ENCODE data around the gene RNU6-9.

DNA sequence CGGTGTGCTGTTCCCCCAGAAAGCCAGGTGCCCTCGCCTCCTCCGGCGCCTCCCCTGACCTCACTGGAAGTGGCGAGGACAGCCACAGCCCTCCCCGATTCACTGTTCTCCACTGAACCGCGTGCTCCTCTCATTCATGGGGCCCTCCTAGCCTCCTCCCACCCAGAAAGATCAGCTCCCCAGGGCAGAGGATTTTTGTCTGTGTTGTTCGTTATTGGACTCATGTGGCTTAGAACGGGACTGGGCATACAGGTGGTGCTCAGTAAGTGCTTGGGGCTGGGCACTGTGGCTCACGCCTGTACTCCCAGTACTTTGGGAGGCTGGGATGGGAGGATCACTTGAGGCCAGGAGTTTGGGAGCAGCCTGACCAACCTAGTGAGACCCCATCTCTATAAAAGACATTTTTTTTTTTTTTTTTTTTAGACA lies 48.7 kb upstream of the RNU6-9 start:
- TF ChIP-seq POLR2A (IDR thresholded peaks at IDR 0.05) (no peak), CTCF (IDR thresholded peaks at IDR 0.05) (no peak)

Data from tibial nerve (tissue), 3 donors.